Nasal cavity respiratory epithelium epithelial cell of viscerocranial mucosa (primary cell): ENCODE results near the gene REELD1. TPM values are rescaled to one million over a fixed set of nuclear protein-coding genes. Genes with fewer than 3 reads are reported as not detected.

Source experiments
- total RNA-seq: library from RNA; depleted of rRNA; stranded (reverse); fragments of >200 nt; gene quantifications from 2 replicates; pipeline ENCODE4 v1.2.3, GENCODE V29; 2014

The REELD1 gene
- 0.36 TPM in 1 of 2 replicates, not detected in the other for total RNA-seq

GRCh38 chr4:146214238-146214637 lies at the start of gene REELD1:
Gene REELD1, plus strand, starts transcription at chr4:146214538. Its CDS starts 2,415 bp downstream, at chr4:146216953.

GRCh38 chr4:146175541-146176453 lies 38.5 kb upstream of the REELD1 start, which contains the start of gene LSM6:
Gene LSM6, plus strand, starts transcription at chr4:146175718. Its CDS starts 7,204 bp downstream, at chr4:146182922.

Other genes with a start within 250 kb of the REELD1 start
- 24.0 and 32.5 TPM in 2 replicates for gene LSM6, start 38.8 kb upstream of the REELD1 start, total RNA-seq